ENCODE data around the gene LENEP.
A peak's percentile ranks its signal among the peaks of the same experiment; 100 is the strongest.

LENEP gene

GRCh38 chr1:154998818-154999570 lies 5.6 kb downstream of the LENEP start:
- peak; percentile 91 for DNase-seq (ENCODE audit: low spot score)

DNA sequence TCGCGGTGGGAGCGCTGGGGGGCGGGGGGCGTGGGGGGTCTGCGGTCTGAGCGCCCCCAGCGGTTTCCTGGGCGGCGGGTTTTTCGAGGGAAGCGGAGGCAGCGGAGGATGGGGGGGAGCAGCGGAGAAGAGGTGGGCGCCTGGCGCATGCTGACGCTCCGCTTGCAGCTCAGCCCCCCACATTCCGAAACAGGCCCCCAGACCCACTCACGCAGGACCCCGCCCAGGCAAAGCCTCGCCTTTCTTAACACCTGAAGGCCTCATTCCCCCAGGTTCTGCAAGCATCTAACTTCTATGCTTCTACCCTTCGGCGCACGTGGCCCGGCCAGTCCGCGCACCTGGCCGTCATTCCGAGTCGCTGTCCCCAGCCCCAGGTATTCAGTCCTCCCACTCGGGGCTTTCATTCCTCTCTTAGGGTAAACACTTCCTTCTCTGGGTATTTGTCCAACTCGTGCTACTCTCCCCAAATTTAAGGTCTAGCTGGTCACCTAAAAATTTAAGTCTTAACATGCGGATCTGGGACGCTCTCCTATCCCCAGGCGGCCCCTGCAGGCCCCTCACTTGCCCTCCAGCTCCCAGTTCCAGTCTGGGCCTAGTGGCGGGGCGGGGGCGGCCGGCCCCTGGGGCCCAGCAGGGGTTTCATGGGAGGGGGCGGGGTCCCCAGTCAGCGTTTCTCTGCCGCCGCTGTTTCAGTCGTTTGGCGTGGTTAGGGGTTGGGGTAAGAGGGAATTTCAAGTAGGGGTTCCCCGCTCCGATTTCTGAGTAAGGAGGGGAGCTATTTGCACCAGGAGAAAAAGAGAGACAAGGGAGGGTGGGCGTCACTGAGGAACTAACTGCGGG lies 6.4 kb downstream of the LENEP start:
- DNase-seq (ENCODE audit: low spot score), result peak; percentile 63

DNA sequence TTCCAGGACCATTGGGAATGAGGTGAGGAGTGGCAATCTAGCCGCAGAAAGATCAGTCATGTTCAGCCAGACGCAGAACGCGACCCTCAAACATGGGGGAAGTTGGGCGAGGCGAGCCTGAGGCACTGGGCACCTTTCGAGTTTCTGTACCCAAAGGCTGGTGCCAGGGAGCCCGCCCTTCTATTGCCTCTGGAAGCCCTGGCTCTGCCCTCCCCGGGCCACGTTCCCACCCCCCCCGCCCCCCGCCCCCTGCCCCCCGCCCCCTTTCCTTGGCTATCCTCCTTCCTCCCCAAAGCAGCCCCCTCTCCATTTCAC lies 7.0 kb downstream of the LENEP start:
- DNase-seq (ENCODE audit: low spot score), result no peak

DNA sequence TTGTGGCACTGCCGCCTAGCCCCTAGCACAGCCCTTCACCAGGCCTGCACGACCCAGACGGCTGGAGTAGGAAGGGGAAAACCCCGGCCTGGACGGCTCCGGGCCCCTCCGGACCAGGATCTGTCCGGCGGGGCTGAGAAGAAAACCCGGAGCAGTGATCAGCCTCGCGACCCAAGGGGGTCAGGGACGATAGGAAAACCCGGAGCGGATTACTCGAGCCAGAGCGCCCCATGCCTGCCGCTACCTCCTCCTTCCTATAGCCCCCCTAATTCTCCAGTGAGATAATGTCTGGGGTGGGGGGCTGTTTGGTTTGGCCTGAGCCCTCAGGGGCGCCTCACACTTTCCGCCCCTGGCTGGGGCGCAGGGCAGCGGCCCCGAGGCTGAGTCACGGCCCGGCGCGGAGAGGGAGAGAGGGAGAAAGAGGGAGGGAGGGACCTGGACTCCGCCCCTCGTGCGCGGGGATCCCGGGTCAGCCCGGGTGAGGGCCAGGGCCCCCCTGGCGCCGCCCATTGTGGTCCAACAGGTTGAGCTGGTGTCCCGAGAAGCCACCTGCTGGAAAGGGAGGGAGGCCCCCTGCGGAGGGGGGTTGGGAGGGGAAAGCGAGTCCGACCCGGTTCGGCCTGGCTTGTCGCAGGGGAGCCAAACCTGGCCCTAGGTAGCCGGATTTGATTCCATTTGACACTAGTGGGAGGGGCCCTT lies 7.5 kb downstream of the LENEP start:
- peak; percentile 90 for DNase-seq (ENCODE audit: low spot score)

GRCh38 chr1:155001425-155001674 lies 8.0 kb downstream of the LENEP start:
- peak; percentile 78 for DNase-seq (ENCODE audit: low spot score)

DNA sequence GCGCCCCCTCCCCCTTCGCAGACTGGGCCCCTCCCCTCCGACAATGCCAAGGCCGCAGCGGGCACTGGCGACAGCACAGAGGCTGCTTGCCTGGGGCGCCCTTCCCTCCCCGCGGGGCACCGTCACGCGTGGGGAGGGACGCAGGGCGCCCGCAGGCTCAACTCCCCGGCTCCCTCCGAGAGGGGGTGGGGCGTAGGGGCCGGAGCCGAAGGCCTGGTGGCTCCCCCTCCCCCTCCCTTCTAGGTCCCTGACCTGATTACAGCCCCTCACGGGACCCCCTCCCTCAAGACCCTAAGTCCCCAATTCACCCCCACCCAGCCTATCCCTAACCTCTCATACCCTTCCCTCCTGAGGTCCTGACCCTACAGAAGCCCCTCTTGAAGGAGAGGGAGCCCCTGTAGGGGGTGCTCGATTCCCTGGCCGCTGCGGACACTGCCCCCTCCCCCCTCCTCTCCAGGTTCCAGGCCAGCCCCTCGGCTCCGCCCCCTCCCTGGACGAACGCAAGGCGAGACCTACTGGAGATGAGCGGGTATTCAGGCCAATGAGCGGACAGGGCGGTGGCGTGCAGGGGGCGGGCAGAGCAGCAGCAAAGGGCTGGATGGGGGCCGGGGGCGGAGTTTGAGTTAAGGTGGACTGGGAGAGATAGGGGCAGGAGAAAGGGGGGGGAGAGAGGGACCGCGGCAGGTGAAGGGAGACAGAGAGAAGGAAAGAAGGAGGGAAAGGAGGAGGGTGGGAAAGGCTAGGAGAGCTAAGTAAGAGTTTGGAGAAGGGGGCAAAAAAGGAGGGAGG lies 8.5 kb downstream of the LENEP start:
- DNase-seq (ENCODE audit: low spot score), result peak; percentile 99

GRCh38 chr1:155002464-155003226 lies 9.3 kb downstream of the LENEP start, which contains the start of gene ZBTB7B:
Gene ZBTB7B, plus strand, starts transcription at chr1:155002802. Its CDS starts 11,859 bp downstream, at chr1:155014661.
- DNase-seq (ENCODE audit: low spot score), result peak; percentile 62

GRCh38 chr1:155003227-155003765 lies 9.9 kb downstream of the LENEP start:
- peak; percentile 45 for DNase-seq (ENCODE audit: low spot score)

DNA sequence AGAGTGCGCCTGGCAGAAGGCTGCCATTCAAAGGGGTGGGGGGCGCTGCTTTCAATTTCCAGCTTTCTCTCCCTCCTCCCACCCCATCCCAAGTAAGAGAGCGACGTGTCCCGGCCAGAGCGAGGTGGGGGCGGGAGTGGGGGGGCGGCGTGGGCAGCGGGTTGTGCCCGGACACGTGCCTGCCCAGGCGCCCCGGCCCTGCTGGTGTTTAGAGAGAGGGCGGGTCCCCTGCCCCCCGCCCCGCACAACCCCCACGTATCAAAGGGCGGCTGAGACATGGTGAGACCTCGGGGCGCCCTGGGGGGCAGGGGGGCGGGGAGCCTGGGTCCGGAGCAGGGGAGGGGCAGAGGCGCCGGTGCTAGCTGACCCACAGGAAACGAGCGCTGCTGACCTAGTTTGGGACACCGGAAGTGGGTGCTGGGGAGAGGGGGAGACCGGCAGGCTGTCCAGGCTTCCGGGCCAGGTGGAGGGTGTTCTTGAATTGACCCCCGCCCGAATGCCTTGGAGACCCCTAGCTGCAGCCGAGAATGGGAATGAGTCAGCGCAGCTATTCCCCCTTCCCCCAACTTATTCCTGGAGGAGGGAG lies 10.5 kb downstream of the LENEP start:
- DNase-seq (ENCODE audit: low spot score), result peak; percentile 88

DNA sequence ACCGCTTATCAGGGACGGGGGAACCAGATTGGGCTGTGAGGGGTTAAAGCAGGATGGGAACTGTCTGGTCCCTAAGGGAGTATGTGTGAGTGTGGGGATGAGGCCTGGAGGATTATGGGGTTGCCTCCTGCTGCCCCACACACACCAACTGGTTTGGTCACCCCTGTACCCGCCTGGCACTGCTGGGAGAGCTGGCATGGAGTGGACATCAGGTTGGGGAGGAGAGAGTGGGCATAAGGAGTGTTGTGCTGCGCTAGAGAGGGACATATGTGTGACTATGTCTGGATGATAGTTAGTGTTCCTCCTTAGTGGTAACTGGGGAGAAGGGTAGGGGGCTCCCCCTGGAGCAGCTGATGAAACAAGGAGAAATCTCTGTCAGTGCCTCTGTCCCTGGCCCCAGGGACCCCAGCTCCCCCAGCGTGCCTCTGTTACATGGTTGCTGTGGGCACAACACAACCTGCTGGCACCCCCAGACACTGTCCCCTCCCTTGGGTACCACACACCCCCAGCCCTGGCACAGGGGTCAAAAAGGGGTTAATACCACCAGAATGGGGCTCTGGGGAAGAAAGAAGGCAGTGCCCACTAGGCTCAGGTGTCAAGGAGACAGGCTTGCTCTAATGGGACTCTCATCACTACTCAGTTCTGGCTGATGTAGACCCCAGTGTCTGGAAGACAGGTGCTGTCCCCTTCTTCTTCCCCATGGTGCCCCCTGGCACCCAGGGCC lies 11.1 kb downstream of the LENEP start:
- no peak for DNase-seq (ENCODE audit: low spot score)

DNA sequence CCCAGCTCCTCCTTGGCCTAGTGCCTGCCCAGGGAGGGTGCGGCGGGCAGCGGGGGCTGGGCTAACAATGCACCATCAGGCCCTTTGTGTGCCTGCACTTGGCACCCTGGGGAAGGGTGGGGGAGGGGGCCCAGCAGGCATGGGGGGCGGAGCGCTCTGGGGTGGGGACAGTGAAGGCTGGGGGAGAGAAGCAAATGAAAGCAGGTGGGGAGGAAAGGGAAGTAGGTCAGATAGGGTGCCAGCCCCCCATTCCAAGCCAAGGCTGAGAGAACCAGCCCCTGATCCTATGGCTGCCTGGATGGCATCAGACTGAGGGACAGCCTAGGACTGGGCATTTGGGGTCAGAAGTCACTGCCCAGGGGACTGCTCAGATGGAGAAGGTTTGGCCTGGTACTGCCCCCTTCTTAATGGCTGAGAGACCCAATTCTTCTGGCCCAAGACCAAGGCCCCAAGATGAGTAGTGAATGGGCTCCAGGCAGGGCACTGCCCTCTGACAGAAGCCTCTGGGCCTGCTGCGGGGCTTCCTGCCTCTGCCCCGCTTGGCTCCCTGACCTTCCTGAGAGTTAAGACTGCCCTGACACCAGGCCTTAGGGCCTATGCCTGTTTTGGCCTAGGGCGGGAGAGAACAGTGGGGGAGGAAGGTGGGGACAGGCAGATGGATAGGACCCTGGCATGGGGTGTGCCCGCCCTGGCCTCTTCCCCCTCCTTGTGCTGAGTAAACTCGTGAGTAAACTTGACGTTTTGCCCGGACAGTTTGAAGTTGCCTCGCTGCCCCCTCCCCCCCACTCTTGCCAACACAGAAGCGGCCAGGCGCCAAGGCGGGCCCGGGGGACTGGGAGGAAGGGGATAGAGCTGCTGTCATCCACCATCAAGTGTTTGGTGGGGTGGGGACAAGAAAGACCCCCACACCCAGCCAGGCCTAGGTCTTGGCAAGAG lies 12.0 kb downstream of the LENEP start:
- DNase-seq (ENCODE audit: low spot score), result no peak

- DNase-seq (ENCODE audit: low spot score), result peak; percentile 55
Observed at GRCh38 chr1:155006601-155007101, 13.3 kb downstream of the LENEP start.

DNA sequence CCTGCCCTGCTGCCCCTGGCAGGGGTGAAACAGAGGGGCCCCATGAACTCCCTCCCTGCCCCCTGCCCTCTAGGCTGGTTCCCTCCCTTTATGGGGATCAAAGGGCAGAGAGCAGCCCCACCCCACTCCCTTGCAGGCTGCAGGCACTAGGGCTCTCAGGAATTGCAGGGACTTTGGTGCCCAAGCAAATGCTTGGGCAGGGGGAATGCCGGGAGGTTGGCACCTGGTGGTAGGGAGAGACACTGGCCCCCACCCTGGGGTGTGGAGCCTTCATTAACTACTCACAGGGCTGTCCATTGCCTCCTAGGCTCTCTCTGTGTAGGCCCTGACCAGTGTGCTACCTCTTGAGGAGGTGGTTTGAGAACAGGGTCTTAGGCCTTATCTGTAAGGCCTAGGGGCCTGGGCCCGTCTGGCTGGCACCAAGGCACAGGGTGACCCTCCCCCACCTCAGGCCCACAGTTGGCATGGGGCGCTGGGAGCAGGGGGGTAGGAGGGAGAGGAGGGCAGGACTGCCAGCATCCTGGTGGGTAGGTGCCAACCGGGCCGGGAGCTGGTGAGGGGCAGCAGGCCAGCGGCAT lies 14.0 kb downstream of the LENEP start:
- no peak for DNase-seq (ENCODE audit: low spot score)

- DNase-seq (ENCODE audit: low spot score), result no peak
Observed at GRCh38 chr1:155008015-155008941, 14.9 kb downstream of the LENEP start.

DNA sequence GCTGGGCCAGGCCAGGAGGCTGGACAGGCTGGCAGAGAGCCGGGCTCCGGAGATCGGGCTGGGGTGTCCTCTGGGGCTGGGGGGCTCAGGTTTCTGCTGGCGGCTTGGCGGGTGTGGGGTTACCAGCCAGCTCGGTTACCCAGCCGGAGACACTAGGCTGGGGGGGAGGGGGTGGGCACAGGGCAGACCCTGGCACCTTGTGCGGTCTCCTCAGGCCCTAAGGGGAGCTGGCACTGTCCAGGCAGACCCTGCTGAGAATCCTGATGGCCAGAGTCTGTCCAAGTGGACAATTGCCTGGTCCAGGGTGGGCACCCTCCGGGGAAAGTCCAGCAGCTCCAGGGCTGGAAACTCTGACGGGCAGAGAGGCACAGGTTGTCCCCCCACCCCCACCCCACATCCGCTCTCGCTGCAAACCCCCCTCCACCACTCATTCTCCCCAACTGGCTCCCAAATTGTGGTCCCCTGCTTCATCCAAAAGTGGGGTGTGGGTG lies 15.9 kb downstream of the LENEP start:
- no peak for DNase-seq (ENCODE audit: low spot score)

DNA sequence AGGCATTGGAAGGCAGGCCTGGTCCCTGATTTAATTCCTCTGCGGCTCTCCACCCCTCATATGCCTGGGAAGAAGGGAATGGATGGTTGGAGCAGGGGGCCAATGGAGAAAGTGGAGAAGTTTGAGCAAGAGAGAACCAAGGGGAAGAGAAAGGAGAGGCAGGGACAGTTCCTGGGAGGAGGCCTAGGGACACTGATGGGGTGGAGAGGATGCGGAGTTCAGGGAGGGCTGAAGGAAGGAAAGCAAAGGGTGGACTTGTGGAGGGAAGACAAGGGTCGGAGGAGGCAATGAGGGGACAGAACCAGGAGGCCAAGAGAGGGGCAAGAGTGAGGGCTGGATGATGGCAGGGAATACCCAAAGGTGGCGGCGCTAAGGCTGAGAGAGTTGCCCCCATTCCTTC lies 16.4 kb downstream of the LENEP start:
- DNase-seq (ENCODE audit: low spot score), result no peak
